ENCODE results near the gene LNPK.
"Not testable (repeated sequence)": the region's sequence is repeated elsewhere in the genome, so short reads cannot be mapped to it uniquely, and the experiment has no call there.

The LNPK gene

DNA sequence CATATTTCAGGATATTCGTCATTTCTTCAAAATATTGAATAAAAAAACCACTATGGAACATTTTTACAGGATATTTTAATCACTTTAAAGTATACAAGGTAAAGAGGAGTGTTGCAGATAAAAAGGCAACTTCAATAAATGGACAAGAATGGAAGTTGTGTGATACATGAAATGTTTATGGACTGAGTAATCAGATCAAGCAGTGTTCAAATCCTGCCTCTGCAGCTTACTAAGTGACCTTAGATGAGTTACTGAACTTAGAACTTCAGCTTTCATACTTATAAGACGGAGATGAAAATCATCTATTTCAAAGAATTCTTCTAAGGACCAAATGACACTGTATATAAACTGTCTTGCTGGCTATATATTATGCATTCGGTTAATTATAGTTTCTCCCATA, 87.2 kb downstream of the LNPK start:
- no peak for DNase-seq (ENCODE audit: low read depth)
- H3K4me3 ChIP-seq (ENCODE audit: low read depth, low read length), result no peak overlapping the region
- TF ChIP-seq, protein P1, sequence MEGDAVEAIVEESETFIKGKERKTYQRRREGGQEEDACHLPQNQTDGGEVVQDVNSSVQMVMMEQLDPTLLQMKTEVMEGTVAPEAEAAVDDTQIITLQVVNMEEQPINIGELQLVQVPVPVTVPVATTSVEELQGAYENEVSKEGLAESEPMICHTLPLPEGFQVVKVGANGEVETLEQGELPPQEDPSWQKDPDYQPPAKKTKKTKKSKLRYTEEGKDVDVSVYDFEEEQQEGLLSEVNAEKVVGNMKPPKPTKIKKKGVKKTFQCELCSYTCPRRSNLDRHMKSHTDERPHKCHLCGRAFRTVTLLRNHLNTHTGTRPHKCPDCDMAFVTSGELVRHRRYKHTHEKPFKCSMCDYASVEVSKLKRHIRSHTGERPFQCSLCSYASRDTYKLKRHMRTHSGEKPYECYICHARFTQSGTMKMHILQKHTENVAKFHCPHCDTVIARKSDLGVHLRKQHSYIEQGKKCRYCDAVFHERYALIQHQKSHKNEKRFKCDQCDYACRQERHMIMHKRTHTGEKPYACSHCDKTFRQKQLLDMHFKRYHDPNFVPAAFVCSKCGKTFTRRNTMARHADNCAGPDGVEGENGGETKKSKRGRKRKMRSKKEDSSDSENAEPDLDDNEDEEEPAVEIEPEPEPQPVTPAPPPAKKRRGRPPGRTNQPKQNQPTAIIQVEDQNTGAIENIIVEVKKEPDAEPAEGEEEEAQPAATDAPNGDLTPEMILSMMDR (IDR thresholded peaks at IDR 0.05; ENCODE audit: control insufficient read depth, extremely low read depth, insufficient read depth), result no peak

DNA sequence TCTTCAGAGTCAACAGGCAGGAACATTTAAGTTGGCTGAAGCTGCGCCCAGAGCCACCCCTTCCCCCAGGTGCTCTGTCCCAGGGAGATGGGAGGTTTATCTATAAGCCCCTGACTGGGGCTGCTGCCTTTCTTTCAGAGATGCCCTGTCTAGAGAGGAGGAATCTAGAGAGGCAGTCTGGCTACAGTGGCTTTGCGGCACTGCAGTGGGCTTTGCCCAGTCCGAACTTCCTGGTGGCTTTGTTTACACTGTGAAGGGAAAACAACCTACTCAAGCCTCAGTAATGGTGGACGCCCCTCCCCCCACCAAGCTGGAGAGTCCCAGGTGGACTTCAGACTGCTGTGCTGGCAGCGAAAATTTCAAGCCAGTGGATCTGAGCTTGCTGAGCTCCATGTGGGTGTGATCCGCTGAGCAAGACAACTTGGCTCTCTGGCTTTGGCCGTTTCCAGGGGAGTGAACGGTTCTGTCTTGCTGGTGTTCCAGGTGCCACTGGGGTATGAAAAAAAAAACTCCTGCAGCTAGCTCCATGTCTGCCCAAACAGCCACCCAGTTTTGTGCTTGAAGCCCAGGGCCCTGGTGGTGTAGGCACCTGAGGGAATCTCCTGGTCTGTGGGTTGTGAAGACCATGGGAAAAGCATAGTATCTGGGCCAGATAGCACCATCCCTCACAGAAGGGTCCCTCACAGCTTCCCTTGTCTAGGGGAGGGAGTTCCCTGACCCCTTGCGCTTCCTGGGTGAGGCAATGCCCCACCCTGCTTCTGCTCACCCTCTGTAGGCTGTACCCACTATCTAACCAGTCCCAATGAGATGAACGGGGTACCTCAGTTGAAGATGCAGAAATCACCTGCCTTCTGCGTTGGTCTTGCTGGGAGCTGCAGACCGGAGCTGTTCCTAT, 88.0 kb downstream of the LNPK start:
- not testable (repeated sequence) for H3K4me3 ChIP-seq (ENCODE audit: low read depth, low read length); DNase-seq (ENCODE audit: low read depth)

DNA sequence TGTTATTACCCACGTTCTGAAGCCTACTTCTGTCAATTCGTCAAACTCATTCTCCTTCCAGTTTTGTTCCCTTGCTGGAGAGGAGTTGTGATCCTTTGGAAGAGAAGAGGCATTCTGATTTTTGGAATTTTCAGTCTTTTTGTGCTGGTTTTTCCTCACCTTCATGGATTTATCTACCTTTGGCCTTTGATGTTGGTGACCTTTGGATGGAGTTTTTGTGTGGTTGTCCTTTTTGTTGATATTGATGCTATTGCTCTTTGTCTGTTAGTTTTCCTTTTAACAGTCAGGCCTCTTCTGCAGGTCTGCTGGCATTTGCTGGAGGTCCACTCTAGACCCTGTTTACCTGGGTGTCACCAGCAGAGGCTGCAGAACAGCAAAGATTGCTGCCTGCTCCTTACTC, 88.8 kb downstream of the LNPK start:
- not testable (repeated sequence) for H3K4me3 ChIP-seq (ENCODE audit: low read depth, low read length); DNase-seq (ENCODE audit: low read depth)

DNA sequence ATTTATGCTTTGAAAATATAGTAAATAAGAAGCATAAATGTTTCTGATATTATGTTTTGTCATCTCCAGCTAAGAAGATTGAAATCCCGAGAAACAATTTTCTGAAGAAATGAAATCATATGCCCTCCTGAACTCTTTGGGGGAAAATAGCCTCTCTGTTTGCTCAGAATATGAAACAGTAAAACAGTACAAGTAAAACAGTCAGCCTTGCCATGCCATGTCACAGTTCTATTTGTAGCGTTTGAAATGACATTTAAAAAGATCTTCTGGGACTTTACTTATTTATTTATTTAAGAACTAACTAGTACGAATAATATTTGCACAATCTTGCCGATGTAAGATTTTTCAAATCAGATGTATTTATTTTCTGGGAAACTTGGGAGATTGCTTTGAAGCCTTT, 98.0 kb downstream of the LNPK start:
- H3K4me3 ChIP-seq (ENCODE audit: low read depth, low read length), result no peak overlapping the region
- TF ChIP-seq, protein P1 (IDR thresholded peaks at IDR 0.05; ENCODE audit: control insufficient read depth, extremely low read depth, insufficient read depth), result no peak
- no peak for DNase-seq (ENCODE audit: low read depth)

DNA sequence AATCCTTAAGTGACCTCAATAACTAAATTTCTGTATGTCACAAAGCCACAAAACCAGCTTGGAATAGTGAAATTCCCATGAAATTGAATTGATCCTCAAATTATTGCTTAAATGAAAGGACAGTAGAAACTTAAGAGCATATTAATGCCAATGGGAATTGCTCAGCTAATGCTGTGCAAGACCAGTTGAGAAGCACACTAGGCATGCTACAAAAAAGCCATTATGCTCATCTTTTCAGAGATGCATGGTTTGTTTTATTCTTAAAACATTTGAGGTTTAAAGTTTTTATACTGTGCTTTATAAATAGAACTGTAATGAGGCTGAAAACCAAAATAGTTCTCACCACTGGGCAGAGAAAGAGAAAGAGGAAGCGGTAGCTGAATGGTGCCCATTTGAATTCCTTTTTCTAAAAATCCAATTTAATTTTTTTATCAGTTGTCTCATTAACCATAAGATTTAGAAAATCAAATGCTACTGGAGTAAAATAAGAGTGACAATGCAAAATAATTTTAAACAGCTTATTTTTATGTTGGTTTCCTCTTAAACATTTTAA, 98.6 kb downstream of the LNPK start:
- TF ChIP-seq, protein P1 (IDR thresholded peaks at IDR 0.05; ENCODE audit: control insufficient read depth, extremely low read depth, insufficient read depth), result no peak
- DNase-seq (ENCODE audit: low read depth), result no peak
- H3K4me3 ChIP-seq (ENCODE audit: low read depth, low read length), result no peak overlapping the region

DNA sequence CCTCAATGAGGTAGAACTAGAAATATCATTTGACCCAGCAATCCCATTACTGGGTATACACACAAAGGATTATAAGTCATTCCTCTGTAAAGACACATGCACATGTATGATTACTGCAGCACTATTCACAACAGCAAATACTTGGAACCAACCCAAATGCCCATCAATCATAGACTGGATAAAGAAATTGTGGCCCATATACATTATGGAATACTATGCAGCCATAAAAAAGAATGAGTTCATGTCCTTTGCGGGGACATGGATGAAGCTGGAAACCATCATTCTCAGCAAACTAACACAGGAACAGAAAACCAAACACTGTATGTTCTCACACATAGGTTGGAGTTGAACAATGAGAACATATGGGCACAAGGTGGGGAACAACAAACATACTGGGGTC, 106.1 kb downstream of the LNPK start:
- not testable (repeated sequence) for H3K4me3 ChIP-seq (ENCODE audit: low read depth, low read length); DNase-seq (ENCODE audit: low read depth)

DNA sequence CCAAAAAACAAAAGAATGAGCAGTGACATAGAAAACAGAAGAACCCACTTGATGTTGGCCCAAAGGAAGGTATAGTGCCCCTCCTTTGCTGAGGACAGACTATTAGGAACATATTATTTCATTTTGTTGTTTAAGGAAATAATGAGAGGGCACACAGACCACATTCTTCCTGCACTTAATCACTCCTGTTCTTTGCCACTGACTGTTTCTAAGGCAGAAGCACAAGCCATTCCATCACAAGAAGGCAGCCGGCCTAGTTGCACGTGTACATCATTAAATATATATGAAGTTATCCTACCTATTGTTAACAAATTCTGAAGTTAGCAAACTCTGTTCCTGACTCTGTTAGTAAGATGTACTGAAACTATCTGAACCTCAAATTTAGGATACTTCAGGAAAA, 110.0 kb downstream of the LNPK start:
- TF ChIP-seq, protein P1 (IDR thresholded peaks at IDR 0.05; ENCODE audit: control insufficient read depth, extremely low read depth, insufficient read depth), result no peak
- no peak for DNase-seq (ENCODE audit: low read depth)
- no peak overlapping the region for H3K4me3 ChIP-seq (ENCODE audit: low read depth, low read length)

DNA sequence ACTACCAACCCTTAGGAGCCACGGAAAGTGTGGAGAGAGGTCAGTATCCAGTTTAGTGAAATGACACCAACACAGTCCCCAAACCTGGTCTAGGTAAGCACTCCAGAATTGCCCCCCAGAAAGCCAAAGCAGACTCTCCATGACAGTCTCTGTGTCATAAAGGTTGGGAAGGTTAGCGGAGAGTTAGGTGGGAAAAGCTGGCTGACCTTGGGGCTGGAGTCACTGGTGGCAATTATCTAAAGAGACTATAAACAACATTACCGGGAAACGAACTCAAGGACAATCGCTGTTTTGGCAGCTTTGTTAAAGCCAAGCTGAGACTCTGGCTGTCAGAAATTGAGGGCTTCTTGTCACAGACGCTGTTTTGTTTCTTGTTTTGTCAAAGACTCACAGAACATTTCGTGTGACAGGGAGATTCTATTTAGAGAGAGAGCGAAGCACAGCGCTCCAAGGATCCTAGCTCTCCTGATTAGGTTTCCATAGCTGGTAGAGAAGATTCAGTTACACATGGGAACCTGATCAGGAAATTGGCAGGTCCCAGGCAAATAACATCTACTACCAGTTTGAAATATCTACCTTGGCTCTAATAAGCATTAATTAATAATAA, 111.3 kb downstream of the LNPK start:
- no peak overlapping the region for H3K4me3 ChIP-seq (ENCODE audit: low read depth, low read length)
- TF ChIP-seq, protein P1 (IDR thresholded peaks at IDR 0.05; ENCODE audit: control insufficient read depth, extremely low read depth, insufficient read depth), result no peak
- DNase-seq (ENCODE audit: low read depth), result no peak

Data from LNCaP clone FGC (cell line).